Sigmoid colon (tissue), 7 donors: ENCODE results near the gene PET117. TPM values are rescaled to one million over a fixed set of nuclear protein-coding genes. Genes with fewer than 3 reads are reported as not detected.

Experiments used
- DNase-seq: peaks from one replicate; pipeline ENCODE4 v3.0.0-alpha.2; 2019
- H3K27ac ChIP-seq, 4 donors: fragments of 200-600 bp; sonication (generic); one replicate each; pipeline ENCODE4 v1.5.1; 2016 to 2019; ENCODE audit warnings: mild to moderate bottlenecking in 1 of 4
- H3K27me3 ChIP-seq, 3 donors: fragments of 200-600 bp; sonication (generic); one replicate each; pipeline ENCODE4 v1.5.1; 2019; ENCODE audit warnings: mild to moderate bottlenecking in 1 of 3
- H3K36me3 ChIP-seq, 4 donors: fragments of 200-600 bp; sonication (generic); one replicate each; pipeline ENCODE4 v1.5.1; 2016 to 2019
- H3K4me1 ChIP-seq, 4 donors: fragments of 200-600 bp; sonication (generic); one replicate each; pipeline ENCODE4 v1.5.1; 2017 to 2019
- H3K4me3 ChIP-seq, 4 donors: fragments of 200-600 bp; sonication (generic); one replicate each; pipeline ENCODE4 v1.5.1; 2017 to 2019; ENCODE audit warnings: mild to moderate bottlenecking in 2 of 4, moderate library complexity in 1 of 4
- H3K9me3 ChIP-seq, 4 donors: fragments of 200-600 bp in 3 of 4; sonication (generic) in 3 of 4; one replicate each; pipeline versions ENCODE4 v1.5.1 to v1.6.1; 2013 to 2019
- EP300 ChIP-seq, 4 donors: sonication (generic); formaldehyde crosslinking; IDR thresholded peaks; one replicate each; pipeline ENCODE4 v1.6.1; 2017; ENCODE audit warnings: antibody characterized with exemption in 4 of 4
- POLR2A ChIP-seq, 2 donors: fragments of 450-650 bp; IDR thresholded peaks; one replicate each; pipeline ENCODE4 v1.6.1; 2016; ENCODE audit warnings: antibody characterized with exemption in 2 of 2, mild to moderate bottlenecking in 2 of 2, moderate library complexity in 2 of 2
- POLR2AphosphoS5 ChIP-seq, 4 donors: sonication (generic); formaldehyde crosslinking; IDR thresholded peaks; one replicate each; pipeline ENCODE4 v1.6.1; 2017; ENCODE audit warnings: antibody characterized with exemption in 4 of 4
- WGBS, 2 donors: extraction: QIAGEN DNeasy Blood & Tissue Kit; methylation state at CpG; one replicate each; pipeline ENCODE4 v1.1.7; 2013; 5-methylcytosine and 5-hydroxymethylcytosine counted together
- intact Hi-C: fragments of 100-400 bp; cut with DNase I; formaldehyde crosslinking; loops from one replicate; pipeline ENCODE4 v1.15.1; 2023
- polyA plus RNA-seq, 3 donors: library from polyadenylated mRNA; stranded (reverse); fragments of 200-250 nt; gene quantifications; one replicate each; pipeline ENCODE4 v1.2.3, GENCODE V29; 2013
- total RNA-seq, 4 donors: library from RNA; depleted of rRNA; stranded (reverse); fragments of >200 nt; gene quantifications; one replicate each; pipeline ENCODE4 v1.1.0, GENCODE V29; 2016
- TF ChIP-seq, protein P1 (sequence below), 4 experiments: fragments of 450-650 bp in 3 of 4; fragments of 200-600 bp in 1 of 4; IDR thresholded peaks; one replicate each; pipeline ENCODE4 v1.5.1; 2016 to 2019; ENCODE audit warnings: antibody characterized with exemption in 4 of 4, mild to moderate bottlenecking in 3 of 4, moderate library complexity in 2 of 4
- donor health status: healthy with polysubstance abuse.
- donor health status: Bipolar disorder and iron deficiency.
- donor health status: healthy.

PET117 gene
- total and polyA plus RNA-seq, 7 donors = 7.8 to 21.0 (median 17.8) TPM

DNA sequence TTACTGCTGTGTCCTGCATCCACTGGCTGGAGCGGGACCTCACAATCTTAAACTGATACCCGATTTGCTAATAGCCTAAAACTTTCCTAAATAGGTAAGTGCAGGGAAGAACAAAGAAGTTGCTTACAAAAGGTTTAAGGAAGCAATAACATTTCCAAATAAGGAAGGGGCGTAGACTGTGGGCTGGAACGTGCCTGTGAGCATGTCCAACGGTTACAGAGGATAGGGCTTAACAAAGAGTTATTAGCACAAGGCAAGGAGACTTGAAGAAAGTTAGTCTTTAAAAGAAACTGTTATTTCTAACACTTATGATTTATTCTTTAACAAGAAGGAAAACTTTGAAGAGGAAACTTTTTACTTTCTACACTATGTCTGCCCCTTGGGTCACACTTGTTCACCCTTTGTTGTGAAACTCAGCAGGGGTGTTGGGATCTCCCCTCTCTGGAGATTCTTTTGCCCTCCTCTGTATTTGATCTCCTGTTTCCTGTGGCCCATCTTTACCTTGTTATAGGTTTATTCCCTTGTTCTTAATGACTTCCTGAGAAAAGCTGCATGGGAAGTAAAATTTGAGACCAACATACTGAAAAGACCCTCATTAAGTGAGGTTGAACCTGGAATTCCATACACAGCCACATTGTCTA lies 28.7 kb downstream of the PET117 start:
- 22 to 53% methylated on average over 5 of the region's 5 CpGs for WGBS, 2 donors
- H3K36me3 ChIP-seq = peaks cover 0 to 54% (median 21%) of the 10 kb centered on the region in 4 donors
- H3K9me3 ChIP-seq = no peaks in the 10 kb centered on the region
- H3K27me3 ChIP-seq = no peaks in the 10 kb centered on the region
- H3K4me3 ChIP-seq = no peak overlapping the region
- H3K27ac ChIP-seq = no peak overlapping the region
- no peak for DNase-seq
- intact Hi-C loops = no loop called here
- TF ChIP-seq, protein P1, sequence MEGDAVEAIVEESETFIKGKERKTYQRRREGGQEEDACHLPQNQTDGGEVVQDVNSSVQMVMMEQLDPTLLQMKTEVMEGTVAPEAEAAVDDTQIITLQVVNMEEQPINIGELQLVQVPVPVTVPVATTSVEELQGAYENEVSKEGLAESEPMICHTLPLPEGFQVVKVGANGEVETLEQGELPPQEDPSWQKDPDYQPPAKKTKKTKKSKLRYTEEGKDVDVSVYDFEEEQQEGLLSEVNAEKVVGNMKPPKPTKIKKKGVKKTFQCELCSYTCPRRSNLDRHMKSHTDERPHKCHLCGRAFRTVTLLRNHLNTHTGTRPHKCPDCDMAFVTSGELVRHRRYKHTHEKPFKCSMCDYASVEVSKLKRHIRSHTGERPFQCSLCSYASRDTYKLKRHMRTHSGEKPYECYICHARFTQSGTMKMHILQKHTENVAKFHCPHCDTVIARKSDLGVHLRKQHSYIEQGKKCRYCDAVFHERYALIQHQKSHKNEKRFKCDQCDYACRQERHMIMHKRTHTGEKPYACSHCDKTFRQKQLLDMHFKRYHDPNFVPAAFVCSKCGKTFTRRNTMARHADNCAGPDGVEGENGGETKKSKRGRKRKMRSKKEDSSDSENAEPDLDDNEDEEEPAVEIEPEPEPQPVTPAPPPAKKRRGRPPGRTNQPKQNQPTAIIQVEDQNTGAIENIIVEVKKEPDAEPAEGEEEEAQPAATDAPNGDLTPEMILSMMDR (IDR thresholded peaks at IDR 0.05) = no peak
- no peak for TF ChIP-seq POLR2AphosphoS5 (IDR thresholded peaks at IDR 0.05)
- no peak for TF ChIP-seq POLR2A (IDR thresholded peaks at IDR 0.05)
- TF ChIP-seq EP300 (IDR thresholded peaks at IDR 0.05) = no peak
- peaks cover 0 to 10% (median 5%) of the 10 kb centered on the region in 4 donors for H3K4me1 ChIP-seq

DNA sequence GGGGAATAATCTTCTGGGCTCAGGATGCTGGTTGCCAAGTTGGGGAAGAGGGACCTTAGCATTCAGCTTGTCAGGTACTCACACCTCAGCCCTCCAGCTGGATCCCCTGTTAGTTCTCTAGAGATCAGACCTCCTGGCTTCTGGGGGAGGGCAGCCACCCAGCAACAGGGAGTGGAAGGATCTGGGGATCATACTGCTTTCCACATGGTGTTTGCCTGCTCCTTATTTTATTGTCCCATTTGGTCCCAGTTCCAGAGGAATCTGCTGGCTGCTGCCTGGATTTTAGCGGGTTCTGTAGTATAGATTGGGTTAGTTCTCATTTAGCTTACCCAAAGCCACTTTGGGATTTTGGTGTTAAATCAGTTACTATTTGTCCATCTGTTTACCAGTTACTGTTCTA lies 29.3 kb downstream of the PET117 start:
- intact Hi-C loops = no loop called here
- Histone ChIP-seq H3K9me3 (no peaks in the 10 kb centered on the region), H3K36me3 (peaks cover 0 to 54% (median 16%) of the 10 kb centered on the region in 4 donors), H3K4me3 (no peak overlapping the region), H3K27ac (no peak overlapping the region), H3K4me1 (peaks cover 0 to 10% (median 5%) of the 10 kb centered on the region in 4 donors), H3K27me3 (no peaks in the 10 kb centered on the region)
- WGBS, 2 donors = 70 to 84% methylated on average over 1 of the region's 1 CpG
- no peak for DNase-seq
- TF ChIP-seq POLR2A (IDR thresholded peaks at IDR 0.05) (no peak), POLR2AphosphoS5 (IDR thresholded peaks at IDR 0.05) (no peak), EP300 (IDR thresholded peaks at IDR 0.05) (no peak)
- TF ChIP-seq, protein P1 (IDR thresholded peaks at IDR 0.05) = no peak

DNA sequence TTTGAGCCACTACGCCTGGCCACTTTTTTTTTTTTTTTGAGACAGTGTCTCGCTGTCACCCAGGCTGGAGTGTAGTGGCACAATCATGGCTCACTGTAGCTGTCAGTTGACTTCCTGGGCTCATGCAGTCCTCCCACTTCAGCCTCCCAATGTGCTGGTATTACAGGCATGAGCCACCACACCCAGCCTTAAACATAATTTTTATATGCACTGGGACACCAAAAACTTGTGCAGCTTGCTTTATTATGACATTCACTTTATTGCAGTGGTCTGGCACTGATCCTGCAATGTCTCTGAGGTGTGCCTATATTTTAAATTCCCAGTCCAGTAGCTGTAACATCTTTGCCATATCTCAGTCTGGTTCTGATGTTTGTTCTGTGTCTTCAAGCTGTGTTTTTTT lies 34.7 kb downstream of the PET117 start:
- TF ChIP-seq POLR2A (IDR thresholded peaks at IDR 0.05) (no peak), POLR2AphosphoS5 (IDR thresholded peaks at IDR 0.05) (no peak), EP300 (IDR thresholded peaks at IDR 0.05) (no peak)
- TF ChIP-seq, protein P1 (IDR thresholded peaks at IDR 0.05) = no peak
- intact Hi-C loops = no loop called here
- no peak for DNase-seq
- no peak overlapping the region for H3K27ac ChIP-seq
- H3K9me3 ChIP-seq = no peaks in the 10 kb centered on the region
- WGBS, 2 donors = 80 to 93% methylated on average over 2 of the region's 2 CpGs
- H3K4me1 ChIP-seq = no peaks in the 10 kb centered on the region
- H3K36me3 ChIP-seq = peaks cover 0 to 20% (median 1%) of the 10 kb centered on the region in 4 donors
- H3K4me3 ChIP-seq = no peak overlapping the region
- H3K27me3 ChIP-seq = no peaks in the 10 kb centered on the region

DNA sequence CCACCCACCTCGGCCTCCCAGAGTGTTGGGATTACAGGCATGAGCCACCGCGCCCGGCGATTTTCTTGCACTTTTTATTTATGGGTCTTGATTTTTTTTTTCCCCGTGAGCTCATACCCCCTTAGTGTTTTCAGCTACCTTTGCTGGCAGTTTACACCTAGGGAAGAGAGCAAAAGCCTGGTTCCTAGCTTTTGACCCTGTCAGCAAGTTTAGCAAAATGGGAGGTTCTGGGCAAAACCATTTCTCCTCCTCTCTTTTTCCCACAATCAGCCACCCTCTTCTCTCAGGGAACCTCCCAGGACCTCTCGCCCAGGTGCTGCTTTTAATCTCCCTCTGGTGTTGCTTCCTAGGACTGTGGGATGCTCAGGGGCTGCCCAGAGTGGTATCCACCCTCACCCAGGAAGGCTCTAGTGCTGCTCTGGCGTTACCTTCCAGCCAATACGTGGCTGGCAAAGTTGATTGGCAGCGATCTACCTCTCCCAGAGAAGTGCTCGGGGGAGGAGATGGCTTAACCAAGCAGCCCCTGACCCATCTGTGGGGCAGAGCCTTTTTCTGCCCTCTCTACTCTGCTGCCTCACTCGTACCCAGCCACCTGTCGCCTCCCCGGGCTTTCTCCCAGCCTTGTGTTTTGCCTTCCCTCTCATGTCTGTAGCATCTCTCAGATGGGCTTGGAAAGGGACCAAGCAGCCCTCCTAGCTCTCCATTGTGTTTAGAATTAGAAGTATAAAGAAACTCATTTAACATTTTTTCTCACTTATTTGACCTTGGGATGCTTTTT lies 37.4 kb downstream of the PET117 start:
- intact Hi-C loops = no loop called here
- no peak overlapping the region for H3K4me3 ChIP-seq
- TF ChIP-seq POLR2AphosphoS5 (IDR thresholded peaks at IDR 0.05) = no peak
- no peak for TF ChIP-seq POLR2A (IDR thresholded peaks at IDR 0.05)
- no peak for TF ChIP-seq EP300 (IDR thresholded peaks at IDR 0.05)
- TF ChIP-seq, protein P1 (IDR thresholded peaks at IDR 0.05) = no peak
- no peaks in the 10 kb centered on the region for H3K4me1 ChIP-seq
- peaks cover 0 to 16% (median 8%) of the 10 kb centered on the region in 4 donors for H3K36me3 ChIP-seq
- DNase-seq = no peak
- peaks cover 0 to 2% (median 0%) of the 10 kb centered on the region in 4 donors for H3K9me3 ChIP-seq
- H3K27me3 ChIP-seq = no peaks in the 10 kb centered on the region
- H3K27ac ChIP-seq = no peak overlapping the region
- 96 to 97% methylated on average over 14 of the region's 14 CpGs for WGBS, 2 donors
